Measurements from ENCODE around the gene ATXN10.

ATXN10 gene

GRCh38 chr22:45878051-45878781, 206.6 kb downstream of the ATXN10 start:
- no peak overlapping the region for H3K4me3 ChIP-seq (ENCODE audit: low read depth, low read length)
- DNase-seq (ENCODE audit: low read depth) = no peak
- TF ChIP-seq, protein P1, sequence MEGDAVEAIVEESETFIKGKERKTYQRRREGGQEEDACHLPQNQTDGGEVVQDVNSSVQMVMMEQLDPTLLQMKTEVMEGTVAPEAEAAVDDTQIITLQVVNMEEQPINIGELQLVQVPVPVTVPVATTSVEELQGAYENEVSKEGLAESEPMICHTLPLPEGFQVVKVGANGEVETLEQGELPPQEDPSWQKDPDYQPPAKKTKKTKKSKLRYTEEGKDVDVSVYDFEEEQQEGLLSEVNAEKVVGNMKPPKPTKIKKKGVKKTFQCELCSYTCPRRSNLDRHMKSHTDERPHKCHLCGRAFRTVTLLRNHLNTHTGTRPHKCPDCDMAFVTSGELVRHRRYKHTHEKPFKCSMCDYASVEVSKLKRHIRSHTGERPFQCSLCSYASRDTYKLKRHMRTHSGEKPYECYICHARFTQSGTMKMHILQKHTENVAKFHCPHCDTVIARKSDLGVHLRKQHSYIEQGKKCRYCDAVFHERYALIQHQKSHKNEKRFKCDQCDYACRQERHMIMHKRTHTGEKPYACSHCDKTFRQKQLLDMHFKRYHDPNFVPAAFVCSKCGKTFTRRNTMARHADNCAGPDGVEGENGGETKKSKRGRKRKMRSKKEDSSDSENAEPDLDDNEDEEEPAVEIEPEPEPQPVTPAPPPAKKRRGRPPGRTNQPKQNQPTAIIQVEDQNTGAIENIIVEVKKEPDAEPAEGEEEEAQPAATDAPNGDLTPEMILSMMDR (conservative IDR thresholded peaks at IDR 0.05; ENCODE audit: low read depth, low read length) = no peak

DNA sequence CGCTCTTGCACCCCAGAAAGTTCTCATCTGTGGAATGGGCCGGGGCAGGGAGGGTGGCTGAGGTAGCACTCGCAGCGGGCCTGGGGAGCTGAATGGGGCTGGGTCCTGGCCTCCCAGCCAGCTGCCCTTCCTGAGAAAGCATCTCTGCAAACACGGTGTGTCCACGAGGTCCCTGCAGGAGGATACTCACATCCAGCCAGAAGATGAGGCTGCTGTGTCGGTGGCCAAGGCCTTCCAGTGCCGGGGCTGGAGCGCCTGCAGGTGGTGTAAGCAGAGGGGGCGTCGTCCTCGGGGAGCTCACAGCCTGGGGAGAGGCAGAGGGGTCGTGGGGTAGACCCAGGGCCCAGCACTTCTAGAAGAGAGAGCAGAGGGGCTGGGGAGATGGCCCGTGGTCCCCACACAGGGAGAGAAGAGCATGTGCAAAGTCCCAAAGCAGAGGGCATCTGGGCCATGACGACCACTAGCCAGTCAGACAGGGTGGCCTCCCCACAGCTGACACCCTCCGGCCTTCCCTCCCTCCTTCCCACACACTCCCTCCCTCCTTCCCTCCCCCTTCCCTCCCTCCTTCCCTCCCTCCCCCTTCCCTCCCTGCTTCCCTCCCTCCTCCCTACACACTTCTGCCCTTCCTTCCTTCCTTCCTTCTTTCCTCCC, 207.4 kb downstream of the ATXN10 start:
- TF ChIP-seq, protein P1 (conservative IDR thresholded peaks at IDR 0.05; ENCODE audit: low read depth, low read length) = no peak
- no peak overlapping the region for H3K4me3 ChIP-seq (ENCODE audit: low read depth, low read length)
- no peak for DNase-seq (ENCODE audit: low read depth)

- DNase-seq (ENCODE audit: low read depth) = no peak
- TF ChIP-seq, protein P1 (conservative IDR thresholded peaks at IDR 0.05; ENCODE audit: low read depth, low read length) = no peak
- no peak overlapping the region for H3K4me3 ChIP-seq (ENCODE audit: low read depth, low read length)
Measured at GRCh38 chr22:45879552-45879949, 207.9 kb downstream of the ATXN10 start.

DNA sequence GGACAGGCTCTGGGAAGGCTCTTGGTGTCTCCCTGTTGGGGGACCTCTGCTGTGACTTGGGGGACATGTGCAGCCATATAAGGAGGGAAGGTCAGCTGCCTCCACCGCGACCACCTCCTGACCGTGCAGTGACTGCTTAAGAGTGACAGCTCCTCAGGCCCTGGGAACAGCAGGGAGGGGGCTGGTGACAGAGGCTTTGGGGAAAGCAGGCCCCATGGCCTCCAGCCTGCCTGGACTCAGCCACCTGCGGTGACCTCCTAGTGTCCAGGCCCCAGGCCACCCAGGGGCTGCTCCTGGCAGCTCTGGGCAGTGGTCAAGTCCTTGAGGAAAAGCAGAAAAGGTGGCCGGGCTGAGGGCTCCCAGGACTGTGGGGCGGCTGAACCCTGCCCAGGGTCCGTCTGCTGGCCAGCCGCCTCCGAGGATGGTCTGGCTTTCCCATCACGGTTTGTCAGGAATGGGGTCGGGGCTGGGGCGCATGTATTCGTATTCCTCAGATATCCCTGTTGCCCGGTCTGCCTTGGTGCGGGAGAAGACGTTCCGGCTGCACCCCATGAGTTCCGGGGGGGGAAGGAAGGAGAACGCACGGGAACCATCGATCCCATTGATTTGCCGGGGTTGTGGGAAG, 208.6 kb downstream of the ATXN10 start:
- H3K4me3 ChIP-seq (ENCODE audit: low read depth, low read length) = no peak overlapping the region
- TF ChIP-seq, protein P1 (conservative IDR thresholded peaks at IDR 0.05; ENCODE audit: low read depth, low read length) = no peak
- DNase-seq (ENCODE audit: low read depth) = no peak

DNA sequence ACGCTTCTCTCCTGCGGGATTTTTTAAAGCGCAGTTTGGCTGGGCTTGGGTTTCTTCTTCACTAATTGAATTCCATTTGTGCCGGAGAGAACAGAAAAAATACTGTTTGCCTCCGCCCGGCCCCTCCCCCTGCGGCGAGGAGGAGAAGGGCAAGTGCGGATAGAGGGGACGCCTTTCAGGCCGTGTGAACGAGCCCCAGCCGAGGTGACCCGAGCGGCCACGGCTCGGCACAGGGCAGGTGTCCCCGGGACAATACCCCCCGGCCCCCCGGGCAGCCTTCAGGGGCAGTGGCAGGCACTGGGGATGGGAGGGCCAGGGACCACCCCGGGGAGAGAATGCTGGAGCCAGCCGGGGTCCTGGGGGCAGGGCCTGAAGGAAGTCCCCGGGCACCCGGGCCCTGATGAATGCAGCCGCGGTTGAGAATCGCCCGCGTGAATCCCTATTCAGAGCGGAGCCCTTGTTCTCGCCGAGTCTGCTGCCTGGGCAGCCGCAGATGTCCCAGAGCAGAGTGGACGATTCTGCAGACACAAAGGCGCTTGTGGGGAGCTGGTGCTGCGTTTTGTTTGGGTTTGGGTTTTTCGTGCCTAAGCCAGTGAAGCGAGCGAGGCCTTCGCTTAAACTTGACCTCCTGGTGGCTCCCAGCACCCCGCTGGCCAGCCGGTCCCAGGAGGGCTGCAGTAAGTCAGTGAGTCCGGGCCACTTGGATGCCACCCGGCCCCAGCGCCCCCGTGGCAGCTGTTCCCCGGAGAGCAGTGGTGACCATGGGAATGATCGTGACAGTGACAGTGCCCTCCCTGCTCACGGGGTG, 209.3 kb downstream of the ATXN10 start:
- no peak overlapping the region for H3K4me3 ChIP-seq (ENCODE audit: low read depth, low read length)
- TF ChIP-seq, protein P1 (conservative IDR thresholded peaks at IDR 0.05; ENCODE audit: low read depth, low read length) = peak; percentile 10
- DNase-seq (ENCODE audit: low read depth) = no peak

DNA sequence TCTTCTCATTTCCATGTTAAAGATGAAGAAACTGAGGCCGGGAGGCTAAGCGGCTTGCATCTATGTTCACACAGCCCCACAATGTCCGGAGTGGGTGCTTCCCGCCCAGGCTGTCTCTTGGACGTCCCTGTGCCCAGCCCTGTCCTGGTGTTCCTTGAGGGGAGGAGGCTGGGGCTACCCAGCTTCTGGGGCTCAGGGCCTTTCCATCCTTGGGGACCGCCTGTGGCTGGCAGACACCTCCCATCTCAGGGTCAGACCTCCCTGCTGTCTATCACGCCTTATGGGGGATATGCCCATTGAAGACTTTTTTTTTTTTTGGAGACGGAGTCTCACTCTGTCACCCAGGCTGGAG, 209.9 kb downstream of the ATXN10 start:
- TF ChIP-seq, protein P1 (conservative IDR thresholded peaks at IDR 0.05; ENCODE audit: low read depth, low read length) = no peak
- no peak for DNase-seq (ENCODE audit: low read depth)
- no peak overlapping the region for H3K4me3 ChIP-seq (ENCODE audit: low read depth, low read length)
